T-helper 2 cell treated with Interferon-gamma antibody and Interleukin-4, amounts not matched to agents 5 μg/mL and 100 μg/mL, for 36 hours (primary cell): ENCODE results near the gene SLC10A7.
"Not testable (repeated sequence)": the region's sequence is repeated elsewhere in the genome, so short reads cannot be mapped to it uniquely, and the experiment has no call there.

Experiments used
- DNase-seq: peaks from one replicate; pipeline ENCODE4 v3.0.0; 2021; ENCODE audit warnings: low spot score
- H3K27ac Mint-ChIP-seq: one replicate; pipeline ENCODE4 v1.8.0; 2021; ENCODE audit warnings: mild to moderate bottlenecking, mixed read lengths
- H3K27me3 Mint-ChIP-seq: one replicate; pipeline ENCODE4 v1.8.0; 2021; ENCODE audit warnings: low read depth, mixed read lengths
- H3K36me3 Mint-ChIP-seq: one replicate; pipeline ENCODE4 v1.8.0; 2021; ENCODE audit warnings: low read depth, mixed read lengths
- H3K4me1 Mint-ChIP-seq: one replicate; pipeline ENCODE4 v1.8.0; 2021; ENCODE audit warnings: low read depth, mixed read lengths
- H3K4me3 Mint-ChIP-seq: one replicate; pipeline ENCODE4 v1.8.0; 2022; ENCODE audit warnings: mild to moderate bottlenecking, moderate library complexity, mixed read lengths
- H3K9me3 Mint-ChIP-seq: one replicate; pipeline ENCODE4 v1.8.0; 2021; ENCODE audit warnings: mixed read lengths

The SLC10A7 gene

GRCh38 chr4:146398404-146398803 lies 123.3 kb downstream of the SLC10A7 start:
- H3K4me1 Mint-ChIP-seq: no peaks in the 10 kb centered on the region
- no peak overlapping the region for H3K4me3 Mint-ChIP-seq
- no peak overlapping the region for H3K27ac Mint-ChIP-seq
- H3K27me3 Mint-ChIP-seq: no peaks in the 10 kb centered on the region
- H3K9me3 Mint-ChIP-seq: no peaks in the 10 kb centered on the region
- DNase-seq: no peak
- no peaks in the 10 kb centered on the region for H3K36me3 Mint-ChIP-seq

GRCh38 chr4:146389561-146389960 lies 132.2 kb downstream of the SLC10A7 start:
- no peaks in the 10 kb centered on the region for H3K27me3 Mint-ChIP-seq
- H3K4me3 Mint-ChIP-seq: no peak overlapping the region
- DNase-seq: no peak
- H3K36me3 Mint-ChIP-seq: no peaks in the 10 kb centered on the region
- H3K27ac Mint-ChIP-seq: no peak overlapping the region
- no peaks in the 10 kb centered on the region for H3K4me1 Mint-ChIP-seq
- no peaks in the 10 kb centered on the region for H3K9me3 Mint-ChIP-seq

DNA sequence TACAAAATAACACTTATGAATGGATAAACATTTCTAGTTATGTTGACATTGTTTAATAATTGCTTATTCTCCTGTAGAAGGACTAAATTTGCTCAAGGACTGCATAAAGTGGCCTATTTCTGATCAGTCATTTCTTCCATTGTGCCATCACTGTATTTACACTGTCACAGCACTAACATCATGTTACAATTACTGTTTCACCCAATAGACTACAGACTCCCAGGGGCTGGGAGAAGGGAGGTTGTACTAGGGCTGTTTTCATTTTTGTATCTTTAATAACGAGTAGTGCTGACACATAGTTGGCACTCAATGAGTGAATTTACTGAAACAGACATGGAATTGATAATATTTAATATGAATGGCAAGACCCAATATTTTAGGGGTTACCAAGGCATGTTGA lies 139.5 kb downstream of the SLC10A7 start:
- Mint-ChIP-seq H3K4me3 (no peak overlapping the region), H3K27ac (no peak overlapping the region)

GRCh38 chr4:146381263-146381872 lies 140.4 kb downstream of the SLC10A7 start:
- Mint-ChIP-seq H3K27ac (no peak overlapping the region), H3K9me3 (no peaks in the 10 kb centered on the region), H3K27me3 (no peaks in the 10 kb centered on the region), H3K4me1 (no peaks in the 10 kb centered on the region), H3K4me3 (no peak overlapping the region), H3K36me3 (no peaks in the 10 kb centered on the region)
- DNase-seq: no peak

More for the DNA sequence above, 139.5 kb downstream of the SLC10A7 start:
- Mint-ChIP-seq H3K9me3 (no peaks in the 10 kb centered on the region), H3K27me3 (no peaks in the 10 kb centered on the region), H3K4me1 (no peaks in the 10 kb centered on the region), H3K36me3 (no peaks in the 10 kb centered on the region)
- no peak for DNase-seq

- Mint-ChIP-seq H3K9me3 (no peaks in the 10 kb centered on the region), H3K4me1 (no peaks in the 10 kb centered on the region), H3K27me3 (no peaks in the 10 kb centered on the region), H3K4me3 (no peak overlapping the region), H3K27ac (no peak overlapping the region), H3K36me3 (no peaks in the 10 kb centered on the region)
- DNase-seq: no peak
Observed at GRCh38 chr4:146379744-146380143, 142.0 kb downstream of the SLC10A7 start.

- no peaks in the 10 kb centered on the region for H3K36me3 Mint-ChIP-seq
- no peaks in the 10 kb centered on the region for H3K4me1 Mint-ChIP-seq
- no peaks in the 10 kb centered on the region for H3K9me3 Mint-ChIP-seq
- no peak overlapping the region for H3K27ac Mint-ChIP-seq
- H3K4me3 Mint-ChIP-seq: no peak overlapping the region
- no peaks in the 10 kb centered on the region for H3K27me3 Mint-ChIP-seq
- no peak for DNase-seq
Observed at GRCh38 chr4:146371812-146372211, 149.9 kb downstream of the SLC10A7 start.

- H3K27ac Mint-ChIP-seq: no peak overlapping the region
Observed at GRCh38 chr4:146370841-146371240, 150.9 kb downstream of the SLC10A7 start.

DNA sequence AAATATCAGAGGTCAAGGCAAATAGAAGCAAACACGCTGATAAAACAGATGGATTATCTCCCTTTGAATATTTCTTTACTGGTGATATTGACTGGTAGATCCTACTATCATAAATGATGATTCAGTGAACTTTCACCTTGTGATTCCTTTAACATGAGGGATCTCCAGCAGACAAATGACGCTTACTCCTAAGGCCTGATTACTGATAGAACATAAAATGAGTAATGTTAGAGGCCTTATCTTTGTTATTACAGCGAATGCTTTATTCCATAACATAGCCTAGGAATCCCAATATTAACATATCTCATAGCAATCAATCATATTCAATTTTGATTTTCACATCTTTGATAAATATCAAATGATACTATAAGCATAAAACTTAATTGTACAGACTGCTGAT lies 152.3 kb downstream of the SLC10A7 start:
- no peaks in the 10 kb centered on the region for H3K4me1 Mint-ChIP-seq
- no peaks in the 10 kb centered on the region for H3K27me3 Mint-ChIP-seq
- H3K4me3 Mint-ChIP-seq: no peak overlapping the region
- no peaks in the 10 kb centered on the region for H3K36me3 Mint-ChIP-seq
- H3K27ac Mint-ChIP-seq: no peak overlapping the region
- no peak for DNase-seq
- no peaks in the 10 kb centered on the region for H3K9me3 Mint-ChIP-seq

More at GRCh38 chr4:146370841-146371240, 150.9 kb downstream of the SLC10A7 start:
- H3K27me3 Mint-ChIP-seq: no peaks in the 10 kb centered on the region
- H3K4me1 Mint-ChIP-seq: no peaks in the 10 kb centered on the region
- H3K36me3 Mint-ChIP-seq: no peaks in the 10 kb centered on the region
- no peaks in the 10 kb centered on the region for H3K9me3 Mint-ChIP-seq
- no peak overlapping the region for H3K4me3 Mint-ChIP-seq
- DNase-seq: no peak

DNA sequence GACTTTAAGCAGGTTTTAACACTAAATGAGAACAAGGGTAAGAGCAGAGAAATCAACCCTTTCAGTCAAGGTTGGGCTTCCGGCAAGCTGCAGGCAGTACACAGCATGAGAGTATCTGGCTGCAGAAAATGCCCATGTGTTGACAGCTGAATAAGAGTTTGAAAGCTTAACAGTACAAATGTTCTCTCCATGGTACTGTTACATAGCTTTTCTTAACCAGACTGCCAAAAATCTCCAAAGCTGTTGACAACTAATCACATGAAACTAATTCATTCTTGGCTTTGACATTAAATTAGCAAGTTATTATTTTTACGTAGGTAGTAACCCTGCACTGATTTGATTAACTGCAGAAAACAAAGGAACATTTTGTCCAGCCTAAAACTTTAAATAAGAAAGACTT lies 153.5 kb downstream of the SLC10A7 start:
- H3K36me3 Mint-ChIP-seq: no peaks in the 10 kb centered on the region
- H3K4me3 Mint-ChIP-seq: no peak overlapping the region
- H3K9me3 Mint-ChIP-seq: no peaks in the 10 kb centered on the region
- no peak for DNase-seq
- no peaks in the 10 kb centered on the region for H3K27me3 Mint-ChIP-seq
- no peaks in the 10 kb centered on the region for H3K4me1 Mint-ChIP-seq
- no peak overlapping the region for H3K27ac Mint-ChIP-seq

GRCh38 chr4:146367347-146367746 lies 154.4 kb downstream of the SLC10A7 start:
- H3K27me3 Mint-ChIP-seq: no peaks in the 10 kb centered on the region
- no peaks in the 10 kb centered on the region for H3K9me3 Mint-ChIP-seq
- H3K27ac Mint-ChIP-seq: no peak overlapping the region
- H3K4me1 Mint-ChIP-seq: no peaks in the 10 kb centered on the region
- H3K4me3 Mint-ChIP-seq: no peak overlapping the region
- H3K36me3 Mint-ChIP-seq: no peaks in the 10 kb centered on the region
- no peak for DNase-seq

- DNase-seq: no peak
- H3K9me3 Mint-ChIP-seq: peaks cover 4% of the 10 kb centered on the region
- H3K27me3 Mint-ChIP-seq: no peaks in the 10 kb centered on the region
- no peak overlapping the region for H3K4me3 Mint-ChIP-seq
- H3K36me3 Mint-ChIP-seq: peaks cover 2% of the 10 kb centered on the region
- no peak overlapping the region for H3K27ac Mint-ChIP-seq
- no peaks in the 10 kb centered on the region for H3K4me1 Mint-ChIP-seq
Observed at GRCh38 chr4:146359771-146360170, 162.0 kb downstream of the SLC10A7 start.

DNA sequence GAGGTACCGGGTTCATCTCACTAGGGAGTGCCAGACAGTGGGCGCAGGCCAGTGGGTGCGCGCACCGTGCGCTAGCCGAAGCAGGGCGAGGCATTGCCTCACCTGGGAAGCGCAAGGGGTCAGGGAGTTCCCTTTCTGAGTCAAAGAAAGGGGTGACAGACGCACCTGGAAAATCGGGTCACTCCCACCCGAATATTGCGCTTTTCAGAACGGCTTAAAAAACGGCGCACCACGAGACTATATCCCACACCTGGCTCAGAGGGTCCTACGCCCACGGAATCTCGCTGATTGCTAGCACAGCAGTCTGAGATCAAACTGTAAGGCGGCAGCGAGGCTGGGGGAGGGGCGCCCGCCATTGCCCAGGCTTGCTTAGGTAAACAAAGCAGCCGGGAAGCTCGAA lies 171.6 kb downstream of the SLC10A7 start:
- H3K4me3 Mint-ChIP-seq, H3K27ac Mint-ChIP-seq, H3K9me3 Mint-ChIP-seq, H3K27me3 Mint-ChIP-seq, DNase-seq, H3K4me1 Mint-ChIP-seq, H3K36me3 Mint-ChIP-seq: not testable (repeated sequence)

- H3K9me3 Mint-ChIP-seq: no peaks in the 10 kb centered on the region
- no peaks in the 10 kb centered on the region for H3K36me3 Mint-ChIP-seq
- no peaks in the 10 kb centered on the region for H3K27me3 Mint-ChIP-seq
- H3K27ac Mint-ChIP-seq: no peak overlapping the region
- peaks cover 7% of the 10 kb centered on the region for H3K4me1 Mint-ChIP-seq
- no peak overlapping the region for H3K4me3 Mint-ChIP-seq
- DNase-seq: no peak
Observed at GRCh38 chr4:146349306-146349705, 172.4 kb downstream of the SLC10A7 start.

GRCh38 chr4:146347822-146348221 lies 173.9 kb downstream of the SLC10A7 start:
- no peak for DNase-seq
- H3K4me3 Mint-ChIP-seq: no peak overlapping the region
- H3K36me3 Mint-ChIP-seq: no peaks in the 10 kb centered on the region
- H3K4me1 Mint-ChIP-seq: peaks cover 7% of the 10 kb centered on the region
- no peaks in the 10 kb centered on the region for H3K27me3 Mint-ChIP-seq
- H3K27ac Mint-ChIP-seq: no peak overlapping the region
- H3K9me3 Mint-ChIP-seq: no peaks in the 10 kb centered on the region

GRCh38 chr4:146346276-146346675 lies 175.5 kb downstream of the SLC10A7 start:
- H3K4me1 Mint-ChIP-seq: peaks cover 7% of the 10 kb centered on the region
- H3K36me3 Mint-ChIP-seq: no peaks in the 10 kb centered on the region
- no peaks in the 10 kb centered on the region for H3K27me3 Mint-ChIP-seq
- H3K9me3 Mint-ChIP-seq: no peaks in the 10 kb centered on the region
- DNase-seq: no peak
- H3K27ac Mint-ChIP-seq: no peak overlapping the region
- H3K4me3 Mint-ChIP-seq: no peak overlapping the region
